Effector memory CD8-positive, alpha-beta T cell (primary cell): ENCODE data around the gene OTOA.
"Not testable (repeated sequence)": the region's sequence is repeated elsewhere in the genome, so short reads cannot be mapped to it uniquely, and the experiment has no call there.

Source experiments
- ATAC-seq: fragments of 150-1000 bp; cut with Tn5 transposase; replicated peaks from 2 replicates; pipeline ENCODE4 v1.10.0; 2021; ENCODE audit warnings: mild to moderate bottlenecking, moderate library complexity
- DNase-seq, 3 experiments: peaks; one replicate each; pipeline ENCODE4 v3.0.0; 2021
- H3K27ac Mint-ChIP-seq, 2 donors: one replicate each; pipeline ENCODE4 v1.8.0; 2022; ENCODE audit warnings: mild to moderate bottlenecking in 2 of 2, mixed read lengths in 2 of 2, moderate library complexity in 2 of 2
- H3K27me3 Mint-ChIP-seq, 2 donors: one replicate each; pipeline ENCODE4 v1.8.0; 2022; ENCODE audit warnings: mixed read lengths in 2 of 2
- H3K36me3 Mint-ChIP-seq: one replicate; pipeline ENCODE4 v1.8.0; 2022; ENCODE audit warnings: mild to moderate bottlenecking, moderate library complexity, mixed read lengths; ENCODE audit not compliant: insufficient read depth
- H3K4me1 Mint-ChIP-seq, 2 donors: one replicate each; pipeline ENCODE4 v1.8.0; 2022; ENCODE audit warnings: low read depth in 2 of 2, mixed read lengths in 2 of 2
- H3K4me3 Mint-ChIP-seq, 2 donors: one replicate each; pipeline ENCODE4 v1.8.0; 2022; ENCODE audit warnings: mild to moderate bottlenecking in 2 of 2, mixed read lengths in 2 of 2, moderate library complexity in 2 of 2
- H3K9me3 Mint-ChIP-seq, 2 donors: one replicate each; pipeline ENCODE4 v1.8.0; 2022; ENCODE audit warnings: mixed read lengths in 2 of 2

OTOA gene

GRCh38 chr16:21630866-21631265, 32.9 kb upstream of the OTOA start:
- H3K4me3 Mint-ChIP-seq, ATAC-seq, H3K9me3 Mint-ChIP-seq, H3K27me3 Mint-ChIP-seq, DNase-seq, H3K27ac Mint-ChIP-seq: not testable (repeated sequence)
- H3K36me3 Mint-ChIP-seq = peaks cover 34% of the 10 kb centered on the region
- H3K4me1 Mint-ChIP-seq = peaks cover 10 to 19% of the 10 kb centered on the region in 2 donors

GRCh38 chr16:21631376-21631775, 32.4 kb upstream of the OTOA start:
- not testable (repeated sequence) for DNase-seq, ATAC-seq, H3K4me3 Mint-ChIP-seq, H3K27ac Mint-ChIP-seq, H3K9me3 Mint-ChIP-seq, H3K27me3 Mint-ChIP-seq
- H3K4me1 Mint-ChIP-seq = peaks cover 7 to 17% of the 10 kb centered on the region in 2 donors
- H3K36me3 Mint-ChIP-seq = peaks cover 30% of the 10 kb centered on the region

- peaks cover 1 to 15% of the 10 kb centered on the region in 2 donors for H3K4me1 Mint-ChIP-seq
- ATAC-seq = not testable (repeated sequence)
Observed at GRCh38 chr16:21631951-21632575, 31.7 kb upstream of the OTOA start.

GRCh38 chr16:21634216-21634615, 29.6 kb upstream of the OTOA start:
- H3K9me3 Mint-ChIP-seq = no peaks in the 10 kb centered on the region
- peaks cover 11% of the 10 kb centered on the region for H3K36me3 Mint-ChIP-seq
- no peaks in the 10 kb centered on the region for H3K27me3 Mint-ChIP-seq
- peak overlapping the region in 1 of 2 donors; percentile 75 for H3K27ac Mint-ChIP-seq
- H3K4me3 Mint-ChIP-seq = no peak overlapping the region
- ATAC-seq = no peak
- H3K4me1 Mint-ChIP-seq = peaks cover 14 to 28% of the 10 kb centered on the region in 2 donors
- no peak for DNase-seq

More at GRCh38 chr16:21631951-21632575, 31.7 kb upstream of the OTOA start:
- not testable (repeated sequence) for H3K9me3 Mint-ChIP-seq, DNase-seq, H3K4me3 Mint-ChIP-seq, H3K27me3 Mint-ChIP-seq
- Mint-ChIP-seq H3K36me3 (peaks cover 23% of the 10 kb centered on the region), H3K27ac (peak overlapping the region in 1 of 2 donors; percentile 75)

- H3K36me3 Mint-ChIP-seq, DNase-seq, H3K9me3 Mint-ChIP-seq, ATAC-seq, H3K4me3 Mint-ChIP-seq, H3K27me3 Mint-ChIP-seq: not testable (repeated sequence)
- Mint-ChIP-seq H3K4me1 (peaks cover 14 to 30% of the 10 kb centered on the region in 2 donors), H3K27ac (peak overlapping the region; percentile 52 to 74)
Observed at GRCh38 chr16:21635694-21636093, 28.1 kb upstream of the OTOA start.

GRCh38 chr16:21637032-21637968, 26.5 kb upstream of the OTOA start:
- Mint-ChIP-seq H3K4me3 (no peak overlapping the region), H3K4me1 (peaks cover 14 to 30% of the 10 kb centered on the region in 2 donors), H3K27ac (peak overlapping the region; percentile 7 to 41), H3K27me3 (no peaks in the 10 kb centered on the region), H3K9me3 (no peaks in the 10 kb centered on the region), H3K36me3 (no peaks in the 10 kb centered on the region)
- DNase-seq (no peak), ATAC-seq (no peak)

- Mint-ChIP-seq H3K27me3 (no peaks in the 10 kb centered on the region), H3K27ac (peak overlapping the region; percentile 7 to 25), H3K9me3 (no peaks in the 10 kb centered on the region), H3K4me1 (peaks cover 14 to 30% of the 10 kb centered on the region in 2 donors), H3K36me3 (no peaks in the 10 kb centered on the region), H3K4me3 (peak overlapping the region in 1 of 2 donors; percentile 7)
- DNase-seq (no peak), ATAC-seq (peak; percentile 60)
Observed at GRCh38 chr16:21638573-21638975, 25.2 kb upstream of the OTOA start.

GRCh38 chr16:21639493-21639892, 24.3 kb upstream of the OTOA start:
- ATAC-seq (no peak), DNase-seq (no peak)
- no peak overlapping the region for H3K27ac Mint-ChIP-seq
- H3K4me3 Mint-ChIP-seq = no peak overlapping the region
- peaks cover 15 to 38% of the 10 kb centered on the region in 2 donors for H3K4me1 Mint-ChIP-seq
- no peaks in the 10 kb centered on the region for H3K27me3 Mint-ChIP-seq
- no peaks in the 10 kb centered on the region for H3K36me3 Mint-ChIP-seq
- no peaks in the 10 kb centered on the region for H3K9me3 Mint-ChIP-seq

- Mint-ChIP-seq H3K4me1 (peaks cover 29 to 45% of the 10 kb centered on the region in 2 donors), H3K27ac (no peak overlapping the region), H3K4me3 (no peak overlapping the region), H3K9me3 (no peaks in the 10 kb centered on the region), H3K27me3 (no peaks in the 10 kb centered on the region), H3K36me3 (peaks cover 7% of the 10 kb centered on the region)
- ATAC-seq = no peak
- no peak for DNase-seq
Observed at GRCh38 chr16:21641916-21642315, 21.9 kb upstream of the OTOA start.

GRCh38 chr16:21642861-21643260, 20.9 kb upstream of the OTOA start:
- peaks cover 15% of the 10 kb centered on the region for H3K36me3 Mint-ChIP-seq
- no peak for ATAC-seq
- no peaks in the 10 kb centered on the region for H3K27me3 Mint-ChIP-seq
- H3K4me1 Mint-ChIP-seq = peaks cover 33 to 48% of the 10 kb centered on the region in 2 donors
- no peak overlapping the region for H3K4me3 Mint-ChIP-seq
- H3K9me3 Mint-ChIP-seq = no peaks in the 10 kb centered on the region
- no peak for DNase-seq
- no peak overlapping the region for H3K27ac Mint-ChIP-seq

GRCh38 chr16:21643785-21644184, 20.0 kb upstream of the OTOA start:
- Mint-ChIP-seq H3K9me3 (no peaks in the 10 kb centered on the region), H3K4me3 (peak overlapping the region in 1 of 2 donors; percentile 79), H3K27ac (peak overlapping the region in 1 of 2 donors; percentile 81), H3K27me3 (no peaks in the 10 kb centered on the region), H3K36me3 (peaks cover 15% of the 10 kb centered on the region), H3K4me1 (peaks cover 32 to 47% of the 10 kb centered on the region in 2 donors)
- DNase-seq = no peak
- ATAC-seq = no peak

GRCh38 chr16:21644674-21645073, 19.1 kb upstream of the OTOA start:
- H3K36me3 Mint-ChIP-seq = peaks cover 15% of the 10 kb centered on the region
- H3K9me3 Mint-ChIP-seq = no peaks in the 10 kb centered on the region
- peaks cover 35 to 46% of the 10 kb centered on the region in 2 donors for H3K4me1 Mint-ChIP-seq
- H3K4me3 Mint-ChIP-seq = peak overlapping the region; percentile 79 to 85
- peak overlapping the region; percentile 81 to 92 for H3K27ac Mint-ChIP-seq
- H3K27me3 Mint-ChIP-seq = no peaks in the 10 kb centered on the region
- no peak for ATAC-seq
- no peak for DNase-seq

GRCh38 chr16:21645261-21645721, 18.5 kb upstream of the OTOA start:
- peak; percentile 62 for ATAC-seq
- DNase-seq = peak in 2 of 3 experiments; percentile 18 to 26
- peak overlapping the region; percentile 81 to 92 for H3K27ac Mint-ChIP-seq
- H3K36me3 Mint-ChIP-seq = peaks cover 15% of the 10 kb centered on the region
- H3K4me1 Mint-ChIP-seq = peaks cover 35 to 46% of the 10 kb centered on the region in 2 donors
- H3K9me3 Mint-ChIP-seq = no peaks in the 10 kb centered on the region
- H3K4me3 Mint-ChIP-seq = peak overlapping the region; percentile 79 to 85
- H3K27me3 Mint-ChIP-seq = no peaks in the 10 kb centered on the region
